HAP-1 (cell line): ENCODE measurements around the gene MAP2K6.

Source experiments
- DNase-seq, 2 experiments: peaks; one replicate each; pipeline ENCODE4 v3.0.0-alpha.2; 2016 to 2020; ENCODE audit warnings: low spot score in 2 of 2
- H3K27me3 ChIP-seq: fragments of 250-450 bp; sonication (Bioruptor Pico); 2 replicates; pipeline ENCODE4 v1.5.1; 2020; ENCODE audit warnings: low read depth, mild to moderate bottlenecking, moderate library complexity
- H3K36me3 ChIP-seq: fragments of 250-450 bp; sonication (Bioruptor Pico); replicated peaks from 2 replicates; pipeline ENCODE4 v1.5.1; 2020; ENCODE audit warnings: mild to moderate bottlenecking
- H3K4me1 ChIP-seq: fragments of 250-450 bp; sonication (Bioruptor Pico); 2 replicates; pipeline ENCODE4 v1.5.1; 2020; ENCODE audit warnings: mild to moderate bottlenecking
- H3K4me3 ChIP-seq: fragments of 250-450 bp; sonication (Bioruptor Pico); 2 replicates; pipeline ENCODE4 v1.5.1; 2020; ENCODE audit warnings: mild to moderate bottlenecking, moderate library complexity
- H3K9me3 ChIP-seq: fragments of 250-450 bp; sonication (Bioruptor Pico); 2 replicates; pipeline ENCODE4 v1.5.1; 2020; ENCODE audit warnings: mild to moderate bottlenecking, moderate library complexity
- in situ Hi-C: fragments of 300-500 bp; cut with MboI; formaldehyde crosslinking; loops from 3 replicates; pipeline ENCODE4 v1.14.3; 2020; ENCODE audit warnings: low sequenced_read_pairs, inconsistent platforms, mixed read lengths

Gene MAP2K6

GRCh38 chr17:69557339-69557738, 142.8 kb downstream of the MAP2K6 start:
- no peaks in the 10 kb centered on the region for H3K9me3 ChIP-seq
- no peak for DNase-seq
- no peaks in the 10 kb centered on the region for H3K27me3 ChIP-seq
- no peaks in the 10 kb centered on the region for H3K36me3 ChIP-seq
- H3K4me3 ChIP-seq = no peak overlapping the region
- no peaks in the 10 kb centered on the region for H3K4me1 ChIP-seq
- in situ Hi-C loops = loop anchor here (25.0 kb wide), 1 partner anchor 605 kb away; the partner anchor contains the start of gene KCNJ2

GRCh38 chr17:69558796-69559195, 144.3 kb downstream of the MAP2K6 start:
- no peak for DNase-seq
- Histone ChIP-seq H3K27me3 (no peaks in the 10 kb centered on the region), H3K36me3 (no peaks in the 10 kb centered on the region), H3K4me1 (no peaks in the 10 kb centered on the region), H3K9me3 (no peaks in the 10 kb centered on the region), H3K4me3 (no peak overlapping the region)
- in situ Hi-C loops = loop anchor here (25.0 kb wide), 1 partner anchor 604 kb away; the partner anchor contains the start of gene KCNJ2

GRCh38 chr17:69560987-69561441, 146.5 kb downstream of the MAP2K6 start:
- no peaks in the 10 kb centered on the region for H3K9me3 ChIP-seq
- in situ Hi-C loops = loop anchor here (25.0 kb wide), 1 partner anchor 601 kb away; the partner anchor contains the start of gene KCNJ2
- no peak for DNase-seq
- H3K27me3 ChIP-seq = no peaks in the 10 kb centered on the region
- H3K4me1 ChIP-seq = no peaks in the 10 kb centered on the region
- H3K4me3 ChIP-seq = no peak overlapping the region
- no peaks in the 10 kb centered on the region for H3K36me3 ChIP-seq

DNA sequence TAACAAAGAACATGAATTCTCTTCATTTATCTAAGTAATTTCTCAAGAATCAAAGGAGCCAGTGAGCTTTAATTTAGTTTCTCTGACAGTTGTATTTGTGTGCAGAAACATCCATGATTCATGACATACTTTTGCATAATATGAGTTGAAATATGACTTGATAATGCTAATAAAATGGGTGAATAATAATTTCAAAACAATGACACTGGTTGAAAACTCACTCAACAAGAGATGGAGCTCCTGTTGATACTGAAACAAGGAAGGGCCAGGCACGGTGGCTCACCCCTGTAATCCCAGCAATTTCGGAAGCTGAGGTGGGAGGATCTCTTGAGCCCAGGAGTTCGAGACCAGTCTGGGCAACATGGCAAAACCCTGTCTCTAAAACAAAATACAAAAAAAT, 147.0 kb downstream of the MAP2K6 start:
- no peaks in the 10 kb centered on the region for H3K4me1 ChIP-seq
- no peak overlapping the region for H3K4me3 ChIP-seq
- DNase-seq = no peak
- no peaks in the 10 kb centered on the region for H3K36me3 ChIP-seq
- no peaks in the 10 kb centered on the region for H3K27me3 ChIP-seq
- in situ Hi-C loops = loop anchor here (25.0 kb wide), 1 partner anchor 601 kb away; the partner anchor contains the start of gene KCNJ2
- H3K9me3 ChIP-seq = no peaks in the 10 kb centered on the region

GRCh38 chr17:69565447-69565846, 150.9 kb downstream of the MAP2K6 start:
- H3K27me3 ChIP-seq = no peaks in the 10 kb centered on the region
- in situ Hi-C loops = loop anchor here (25.0 kb wide), 1 partner anchor 597 kb away; the partner anchor contains the start of gene KCNJ2
- H3K4me1 ChIP-seq = no peaks in the 10 kb centered on the region
- H3K9me3 ChIP-seq = no peaks in the 10 kb centered on the region
- DNase-seq = no peak
- H3K36me3 ChIP-seq = no peaks in the 10 kb centered on the region
- no peak overlapping the region for H3K4me3 ChIP-seq

GRCh38 chr17:69567130-69567529, 152.6 kb downstream of the MAP2K6 start:
- no peak for DNase-seq
- in situ Hi-C loops = loop anchor here (25.0 kb wide), 1 partner anchor 595 kb away; the partner anchor contains the start of gene KCNJ2

GRCh38 chr17:69572747-69573146, 158.2 kb downstream of the MAP2K6 start:
- Histone ChIP-seq H3K27me3 (0 out of 2 replicates have a peak, but pooled peaks cover 2% of the 10 kb centered on the region), H3K36me3 (no peaks in the 10 kb centered on the region), H3K4me3 (no peak overlapping the region), H3K4me1 (no peaks in the 10 kb centered on the region), H3K9me3 (no peaks in the 10 kb centered on the region)
- no peak for DNase-seq
- in situ Hi-C loops = loop anchor here (25.0 kb wide), 1 partner anchor 590 kb away; the partner anchor contains the start of gene KCNJ2

More at GRCh38 chr17:69567130-69567529, 152.6 kb downstream of the MAP2K6 start:
- Histone ChIP-seq H3K4me3 (no peak overlapping the region), H3K9me3 (no peaks in the 10 kb centered on the region), H3K36me3 (no peaks in the 10 kb centered on the region), H3K4me1 (no peaks in the 10 kb centered on the region), H3K27me3 (no peaks in the 10 kb centered on the region)

GRCh38 chr17:69573396-69573795, 158.9 kb downstream of the MAP2K6 start:
- no peak overlapping the region for H3K4me3 ChIP-seq
- DNase-seq = no peak
- H3K36me3 ChIP-seq = no peaks in the 10 kb centered on the region
- no peaks in the 10 kb centered on the region for H3K4me1 ChIP-seq
- in situ Hi-C loops = loop anchor here (25.0 kb wide), 1 partner anchor 589 kb away; the partner anchor contains the start of gene KCNJ2
- H3K9me3 ChIP-seq = no peaks in the 10 kb centered on the region
- 0 out of 2 replicates have a peak, but pooled peaks cover 2% of the 10 kb centered on the region for H3K27me3 ChIP-seq

DNA sequence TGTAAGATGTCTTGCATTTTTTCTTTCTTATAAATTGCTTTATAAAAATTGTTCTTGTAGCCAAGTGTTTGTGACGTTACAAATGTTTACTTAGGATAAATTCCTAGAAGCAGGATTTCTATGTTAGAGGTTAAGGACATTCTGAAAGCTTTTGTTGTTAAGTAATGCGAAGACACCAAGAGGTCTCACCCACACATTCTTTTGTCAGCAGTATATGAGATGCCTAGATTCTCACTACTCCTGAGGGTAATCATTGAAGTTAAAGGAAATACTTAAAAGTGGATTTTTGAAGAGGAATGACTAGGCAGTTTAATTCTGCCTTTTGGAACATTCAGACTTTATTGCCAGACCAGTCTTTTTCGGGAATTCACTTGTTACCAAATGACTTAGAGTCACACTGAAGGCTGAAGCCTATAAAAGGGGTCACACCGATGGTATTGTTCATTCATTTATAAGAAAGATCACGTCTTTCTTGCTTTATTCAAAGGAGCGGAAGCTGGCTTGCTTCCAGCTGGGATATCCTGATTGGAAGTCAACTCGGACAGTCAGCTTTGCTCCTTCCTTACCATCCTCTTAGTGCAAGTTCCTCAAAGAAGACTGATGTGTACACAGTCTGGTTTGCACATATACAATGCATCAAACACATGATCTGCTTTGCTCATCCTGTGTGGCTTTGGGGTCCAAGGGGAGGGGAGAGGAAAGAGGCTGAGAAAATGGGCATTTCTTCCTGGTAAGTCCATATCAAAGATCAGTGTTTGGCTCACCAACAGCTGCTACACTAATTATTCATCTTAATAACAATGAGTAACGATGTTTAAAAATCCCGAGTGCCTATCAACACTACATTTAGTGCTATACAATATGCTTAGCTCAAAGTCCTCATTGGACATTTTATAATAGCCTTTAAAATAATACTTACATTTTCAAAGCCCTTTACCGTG, 160.0 kb downstream of the MAP2K6 start:
- no peaks in the 10 kb centered on the region for H3K9me3 ChIP-seq
- peak in 1 of 2 experiments; percentile 8 for DNase-seq
- no peaks in the 10 kb centered on the region for H3K36me3 ChIP-seq
- no peaks in the 10 kb centered on the region for H3K4me1 ChIP-seq
- 0 out of 2 replicates have a peak, but pooled peaks cover 2% of the 10 kb centered on the region for H3K27me3 ChIP-seq
- H3K4me3 ChIP-seq = no peak overlapping the region
- in situ Hi-C loops = loop anchor here (25.0 kb wide), 1 partner anchor 588 kb away; the partner anchor contains the start of gene KCNJ2

GRCh38 chr17:69575346-69575761, 160.9 kb downstream of the MAP2K6 start:
- no peak for DNase-seq
- in situ Hi-C loops = no loop called here
- no peak overlapping the region for H3K4me3 ChIP-seq
- H3K27me3 ChIP-seq = peaks cover 3% of the 10 kb centered on the region; the same call in 1 of the 2 replicates
- H3K36me3 ChIP-seq = no peaks in the 10 kb centered on the region
- no peaks in the 10 kb centered on the region for H3K4me1 ChIP-seq
- no peaks in the 10 kb centered on the region for H3K9me3 ChIP-seq

DNA sequence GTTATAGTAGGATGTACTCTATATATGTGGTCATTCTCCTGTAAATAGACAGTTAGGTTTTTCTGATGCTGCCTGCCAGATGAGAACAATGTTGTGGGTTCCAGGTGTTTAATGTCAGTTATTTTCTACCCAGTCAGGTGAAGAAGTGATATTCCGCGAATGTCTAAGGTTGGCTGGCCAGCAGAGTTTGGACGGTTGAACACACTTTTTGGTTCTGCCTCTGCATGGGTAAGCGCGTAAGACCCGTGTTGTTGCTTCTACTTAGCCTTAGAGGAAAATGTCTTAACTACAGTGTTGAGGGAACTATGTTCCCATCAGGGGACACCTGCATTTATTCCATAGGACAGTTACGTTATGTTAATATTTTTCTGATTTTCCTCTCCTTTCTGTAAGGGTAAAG, 162.6 kb downstream of the MAP2K6 start:
- DNase-seq = no peak
- H3K9me3 ChIP-seq = no peaks in the 10 kb centered on the region
- H3K36me3 ChIP-seq = no peaks in the 10 kb centered on the region
- peaks cover 7% of the 10 kb centered on the region; the same call in 1 of the 2 replicates for H3K27me3 ChIP-seq
- H3K4me3 ChIP-seq = no peak overlapping the region
- in situ Hi-C loops = no loop called here
- H3K4me1 ChIP-seq = no peaks in the 10 kb centered on the region

DNA sequence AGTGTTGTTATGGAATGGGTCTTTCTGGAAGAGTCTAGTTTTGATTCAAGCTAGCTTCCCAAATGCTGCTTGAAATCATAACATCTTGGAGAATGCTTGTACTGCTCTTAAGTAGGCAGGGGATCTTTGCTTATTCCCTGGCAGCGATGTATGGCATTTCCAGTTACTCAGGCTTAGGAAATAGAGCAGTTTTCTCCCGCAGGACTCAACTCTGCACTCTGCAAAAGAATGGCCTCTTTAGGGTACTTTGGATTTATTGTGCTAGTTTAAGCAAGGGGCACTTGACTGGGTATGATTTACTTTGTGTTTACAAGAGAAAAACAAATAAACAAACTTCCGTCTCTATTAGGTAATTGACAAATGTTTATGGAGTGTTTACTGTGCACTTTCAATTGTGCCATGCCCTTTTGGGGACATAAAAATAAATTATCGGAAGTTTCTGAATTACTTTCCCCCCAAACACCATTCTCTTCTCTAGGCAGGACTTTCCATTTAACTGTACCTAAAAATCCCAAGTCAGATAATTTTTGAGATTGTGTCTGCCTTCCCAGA, 164.0 kb downstream of the MAP2K6 start:
- Histone ChIP-seq H3K4me1 (no peaks in the 10 kb centered on the region), H3K27me3 (peaks cover 7% of the 10 kb centered on the region; the same call in 1 of the 2 replicates), H3K4me3 (no peak overlapping the region), H3K36me3 (no peaks in the 10 kb centered on the region), H3K9me3 (no peaks in the 10 kb centered on the region)
- in situ Hi-C loops = no loop called here
- no peak for DNase-seq

- in situ Hi-C loops = no loop called here
- Histone ChIP-seq H3K27me3 (peaks cover 9% of the 10 kb centered on the region), H3K9me3 (no peaks in the 10 kb centered on the region), H3K4me1 (no peaks in the 10 kb centered on the region), H3K36me3 (no peaks in the 10 kb centered on the region), H3K4me3 (no peak overlapping the region)
- DNase-seq = no peak
Measured at GRCh38 chr17:69579961-69580677, 165.6 kb downstream of the MAP2K6 start.
